Ovary (tissue), 9 donors: ENCODE data around the gene MME. TPM values are rescaled to one million over a fixed set of nuclear protein-coding genes. Genes with fewer than 3 reads are reported as not detected.
"Not testable (repeated sequence)": the region's sequence is repeated elsewhere in the genome, so short reads cannot be mapped to it uniquely, and the experiment has no call there.

ENCODE experiments used
- DNase-seq, 5 donors: peaks; one replicate each; pipeline ENCODE4 v3.0.0-alpha.2; 2019 to 2020
- H3K27ac ChIP-seq, 2 donors: fragments of 200-600 bp; one replicate each; pipeline versions ENCODE4 v1.5.1 to v1.8.0; 2019 to 2022
- H3K27me3 ChIP-seq: fragments of 200-600 bp; one replicate; pipeline ENCODE4 v1.8.0; 2022
- H3K36me3 ChIP-seq: fragments of 200-600 bp; sonication (generic); one replicate; pipeline ENCODE4 v1.5.1; 2019
- H3K4me1 ChIP-seq: one replicate; pipeline ENCODE4 v1.8.1; 2013; ENCODE audit warnings: mild to moderate bottlenecking, moderate library complexity; ENCODE audit not compliant: insufficient read depth
- H3K4me3 ChIP-seq: fragments of 200-600 bp; sonication (generic); one replicate; pipeline ENCODE4 v1.5.1; 2017
- H3K9me3 ChIP-seq, 2 donors: fragments of 200-600 bp in 1 of 2; sonication (generic) in 1 of 2; one replicate each; pipeline versions ENCODE4 v1.5.1 to v1.8.1; 2013 to 2019; ENCODE audit warnings: mild to moderate bottlenecking in 1 of 2, moderate library complexity in 1 of 2
- CTCF ChIP-seq, 3 donors: fragments of 450-650 bp in 2 of 3; fragments of 200-600 bp in 1 of 3; IDR thresholded peaks; one replicate each; pipeline versions ENCODE4 v1.5.1 to v1.8.0; 2016 to 2022; ENCODE audit warnings: antibody characterized with exemption in 3 of 3, mild to moderate bottlenecking in 1 of 3
- EP300 ChIP-seq: sonication (generic); formaldehyde crosslinking; IDR thresholded peaks from one replicate; pipeline ENCODE4 v1.6.1; 2017; ENCODE audit warnings: antibody characterized with exemption
- POLR2A ChIP-seq: fragments of 450-650 bp; IDR thresholded peaks from one replicate; pipeline ENCODE4 v1.6.1; 2017; ENCODE audit warnings: antibody characterized with exemption, mild to moderate bottlenecking, moderate library complexity
- WGBS, 3 donors: extraction: QIAGEN DNeasy Blood & Tissue Kit in 1 of 3; methylation state at CpG; one replicate each; pipeline versions ENCODE4 v1.1.5 to v1.1.7; 2013 to 2017; 5-methylcytosine and 5-hydroxymethylcytosine counted together
- intact Hi-C, 4 donors: fragments of 100-400 bp; cut with DNase I; formaldehyde crosslinking; loops; one replicate each; pipeline versions ENCODE4 v1.11.0 to v1.15.1; 2022 to 2023
- polyA plus RNA-seq, 2 donors: library from polyadenylated mRNA; stranded (reverse); fragments of 200-250 nt in 1 of 2; fragments of 350-450 nt in 1 of 2; fragmentation: Illumina TruSeq in 1 of 2; extraction: RNeasy Lipid Tissue Mini Kit (QIAGEN cat#74804) in 1 of 2; gene quantifications; one replicate each; pipeline ENCODE4 v1.2.3, GENCODE V29; 2013 to 2014
- total RNA-seq, 7 donors: library from RNA; depleted of rRNA in 2 of 7; stranded (reverse); fragments of >200 nt in 2 of 7; fragmentation: NEBNext Ultra II Directional in 3 of 7; extraction: Animal tissue kit (Norgen Biotek cat#: 25700) in 3 of 7; gene quantifications; one replicate each; pipeline versions ENCODE4 v1.1.0 to v1.2.4, GENCODE V29; 2016 to 2023
- donor health status: DM: no; HTN: no; CAD: no; lungs with moderate emphysema.
- donor health status: DM: no; HTN: no; CAD: no.
- donor health status: Bipolar disorder and iron deficiency.
- donor health status: DM: yes; HTN: yes; CAD: no.
- donor health status: DM: no; HTN: no; CAD: no.
- donor health status: DM: yes; HTN: yes; CAD: no.

The MME gene
- total and polyA plus RNA-seq, 9 donors, result 0.56 to 3.1 (median 1.5) TPM

GRCh38 chr3:155131104-155131503, 51.0 kb downstream of the MME start:
- H3K36me3 ChIP-seq, result no peaks in the 10 kb centered on the region
- no peak for DNase-seq
- WGBS, 3 donors, result 70 to 77% (median 76%) methylated on average over 4 of the region's 4 CpGs
- TF ChIP-seq POLR2A (no peak), EP300 (no peak), CTCF (IDR thresholded peaks at IDR 0.05) (no peak)
- H3K27ac ChIP-seq, result no peak overlapping the region
- H3K9me3 ChIP-seq, result no peaks in the 10 kb centered on the region
- intact Hi-C loops, result no loop called here
- no peaks in the 10 kb centered on the region for H3K4me1 ChIP-seq
- H3K27me3 ChIP-seq, result no peaks in the 10 kb centered on the region
- no peak overlapping the region for H3K4me3 ChIP-seq

- H3K27ac ChIP-seq, intact Hi-C loops, H3K27me3 ChIP-seq, DNase-seq, H3K9me3 ChIP-seq, H3K4me1 ChIP-seq, H3K36me3 ChIP-seq, H3K4me3 ChIP-seq: not testable (repeated sequence)
- WGBS, 3 donors, result 56 to 64% (median 60%) methylated on average over 1 of the region's 1 CpG
These were observed 54.2 kb downstream of the MME start for GRCh38 chr3:155134311-155134710.

- Histone ChIP-seq H3K4me3 (no peak overlapping the region), H3K9me3 (no peaks in the 10 kb centered on the region), H3K4me1 (no peaks in the 10 kb centered on the region), H3K36me3 (no peaks in the 10 kb centered on the region), H3K27ac (no peak overlapping the region), H3K27me3 (no peaks in the 10 kb centered on the region)
- no peak for DNase-seq
- intact Hi-C loops, result no loop called here
- no peak for TF ChIP-seq CTCF (IDR thresholded peaks at IDR 0.05)
- no peak for TF ChIP-seq POLR2A
- no peak for TF ChIP-seq EP300
These were observed 54.9 kb downstream of the MME start for GRCh38 chr3:155135003-155135402.

- no peak for TF ChIP-seq CTCF (IDR thresholded peaks at IDR 0.05)
- TF ChIP-seq POLR2A, result no peak
- TF ChIP-seq EP300, result no peak
- no peak for DNase-seq
- Histone ChIP-seq H3K36me3 (no peaks in the 10 kb centered on the region), H3K9me3 (no peaks in the 10 kb centered on the region), H3K27me3 (no peaks in the 10 kb centered on the region), H3K4me1 (no peaks in the 10 kb centered on the region), H3K4me3 (no peak overlapping the region), H3K27ac (no peak overlapping the region)
- WGBS, 3 donors, result 79 to 86% (median 84%) methylated on average over 4 of the region's 4 CpGs
- intact Hi-C loops, result no loop called here
These were observed 58.6 kb downstream of the MME start for GRCh38 chr3:155138677-155139076.

GRCh38 chr3:155147588-155147987, 67.5 kb downstream of the MME start:
- intact Hi-C loops, result no loop called here
- Histone ChIP-seq H3K4me1 (no peaks in the 10 kb centered on the region), H3K27ac (no peak overlapping the region), H3K4me3 (no peak overlapping the region), H3K36me3 (no peaks in the 10 kb centered on the region), H3K9me3 (no peaks in the 10 kb centered on the region), H3K27me3 (no peaks in the 10 kb centered on the region)
- no peak for TF ChIP-seq CTCF (IDR thresholded peaks at IDR 0.05)
- TF ChIP-seq EP300, result no peak
- no peak for TF ChIP-seq POLR2A
- DNase-seq, result no peak
- WGBS, 3 donors, result 83 to 97% (median 96%) methylated on average over 1 of the region's 1 CpG
